ENCODE measurements around the gene DOHH.

The DOHH gene

DNA sequence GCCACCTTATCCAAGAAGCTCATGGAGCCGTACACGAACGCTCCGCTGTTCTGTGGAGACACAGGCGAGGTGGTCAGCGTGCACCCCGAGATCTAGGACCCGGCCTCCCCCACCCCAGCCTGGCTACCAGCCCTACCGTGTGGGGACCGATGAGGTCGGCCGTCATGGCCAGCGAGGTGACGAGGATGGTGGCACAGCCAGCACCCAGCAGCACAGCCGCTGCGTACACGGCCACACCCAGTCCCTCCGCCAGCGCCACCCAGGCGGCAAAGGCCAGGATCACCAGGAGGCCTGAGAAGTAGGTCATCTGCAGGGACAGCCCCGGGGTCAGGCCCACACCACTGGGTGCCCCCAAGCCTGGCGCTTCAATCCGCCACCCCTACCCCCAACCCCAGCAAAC, 45.6 kb upstream of the DOHH start:
- H3K4me3 Mint-ChIP-seq: no peak overlapping the region
- no peaks in the 10 kb centered on the region for H3K4me1 Mint-ChIP-seq
- DNase-seq: no peak
- H3K27me3 Mint-ChIP-seq (ENCODE audit: low read depth, poor library complexity): no peaks in the 10 kb centered on the region
- TF ChIP-seq, protein P1, sequence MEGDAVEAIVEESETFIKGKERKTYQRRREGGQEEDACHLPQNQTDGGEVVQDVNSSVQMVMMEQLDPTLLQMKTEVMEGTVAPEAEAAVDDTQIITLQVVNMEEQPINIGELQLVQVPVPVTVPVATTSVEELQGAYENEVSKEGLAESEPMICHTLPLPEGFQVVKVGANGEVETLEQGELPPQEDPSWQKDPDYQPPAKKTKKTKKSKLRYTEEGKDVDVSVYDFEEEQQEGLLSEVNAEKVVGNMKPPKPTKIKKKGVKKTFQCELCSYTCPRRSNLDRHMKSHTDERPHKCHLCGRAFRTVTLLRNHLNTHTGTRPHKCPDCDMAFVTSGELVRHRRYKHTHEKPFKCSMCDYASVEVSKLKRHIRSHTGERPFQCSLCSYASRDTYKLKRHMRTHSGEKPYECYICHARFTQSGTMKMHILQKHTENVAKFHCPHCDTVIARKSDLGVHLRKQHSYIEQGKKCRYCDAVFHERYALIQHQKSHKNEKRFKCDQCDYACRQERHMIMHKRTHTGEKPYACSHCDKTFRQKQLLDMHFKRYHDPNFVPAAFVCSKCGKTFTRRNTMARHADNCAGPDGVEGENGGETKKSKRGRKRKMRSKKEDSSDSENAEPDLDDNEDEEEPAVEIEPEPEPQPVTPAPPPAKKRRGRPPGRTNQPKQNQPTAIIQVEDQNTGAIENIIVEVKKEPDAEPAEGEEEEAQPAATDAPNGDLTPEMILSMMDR (IDR thresholded peaks at IDR 0.05): no peak
- peaks cover 4% of the 10 kb centered on the region for H3K36me3 Mint-ChIP-seq (ENCODE audit: low read depth)
- H3K9me3 Mint-ChIP-seq: no peaks in the 10 kb centered on the region
- H3K27ac Mint-ChIP-seq: peak overlapping the region; percentile 92

DNA sequence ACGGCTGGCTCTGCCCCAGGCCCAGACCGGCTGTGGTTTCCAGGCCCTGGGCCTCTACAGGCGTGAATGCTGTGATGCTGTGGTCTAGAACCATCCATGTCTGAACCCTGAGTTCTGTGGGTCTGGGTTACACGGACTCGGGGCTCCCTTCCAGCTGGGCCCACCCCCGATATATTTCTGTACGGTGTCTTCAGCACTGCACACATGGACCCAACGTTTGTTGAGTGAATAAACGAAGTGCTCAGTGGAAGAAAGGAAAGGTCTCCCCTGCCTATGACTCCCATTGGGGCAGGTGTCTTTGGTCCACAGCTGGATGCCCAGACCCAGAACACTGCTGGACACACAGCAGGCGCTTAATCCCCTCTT, 45.2 kb upstream of the DOHH start:
- Mint-ChIP-seq H3K36me3 (ENCODE audit: low read depth) (peaks cover 4% of the 10 kb centered on the region), H3K4me3 (no peak overlapping the region), H3K27ac (peak overlapping the region; percentile 92), H3K27me3 (ENCODE audit: low read depth, poor library complexity) (no peaks in the 10 kb centered on the region), H3K9me3 (no peaks in the 10 kb centered on the region), H3K4me1 (no peaks in the 10 kb centered on the region)
- TF ChIP-seq, protein P1 (IDR thresholded peaks at IDR 0.05): no peak
- DNase-seq: no peak

DNA sequence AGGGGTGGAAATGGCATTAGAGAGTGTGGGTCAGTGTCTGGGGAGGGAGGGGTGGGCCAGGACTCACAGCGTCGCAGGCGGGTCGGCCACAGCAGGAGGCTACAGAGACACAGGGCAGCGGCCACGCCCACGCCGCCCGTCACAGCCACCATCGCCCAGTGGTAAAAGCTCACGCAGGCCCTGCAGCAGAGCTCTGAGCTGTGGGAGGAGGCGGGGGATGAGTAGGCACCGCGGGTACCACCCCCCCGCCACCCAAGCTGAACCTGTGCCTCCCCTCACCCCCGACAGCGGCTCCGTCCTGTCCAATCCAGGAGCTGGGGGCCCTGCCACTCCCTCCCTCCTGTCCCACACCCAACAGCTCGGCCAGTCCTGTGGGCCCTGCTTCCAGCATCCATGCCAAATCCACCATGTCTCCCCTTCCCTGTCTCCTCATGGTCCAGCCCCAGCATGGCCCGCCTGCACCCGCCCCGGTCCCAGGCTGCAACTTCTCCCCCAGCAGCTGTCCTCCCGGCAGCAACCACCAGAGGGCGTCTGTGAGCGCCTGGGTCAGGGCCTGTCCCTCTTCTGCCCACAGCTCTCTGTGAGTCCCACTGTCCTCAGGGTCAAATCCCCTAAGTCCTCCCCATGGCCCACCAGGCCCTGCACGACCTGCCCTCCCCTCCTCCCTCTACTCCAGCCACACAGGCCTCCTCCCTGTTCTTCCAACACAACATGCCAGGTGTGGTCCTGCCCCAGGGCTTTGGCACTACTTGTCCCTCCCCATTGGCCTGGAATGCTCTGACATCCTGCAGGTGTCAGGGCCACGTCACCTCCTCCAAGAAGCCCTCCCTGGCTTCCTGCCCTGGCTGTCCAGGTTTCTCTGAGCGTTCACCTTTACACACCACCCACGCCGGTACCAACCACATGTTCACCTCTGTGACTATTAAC, 44.5 kb upstream of the DOHH start:
- no peaks in the 10 kb centered on the region for H3K9me3 Mint-ChIP-seq

DNA sequence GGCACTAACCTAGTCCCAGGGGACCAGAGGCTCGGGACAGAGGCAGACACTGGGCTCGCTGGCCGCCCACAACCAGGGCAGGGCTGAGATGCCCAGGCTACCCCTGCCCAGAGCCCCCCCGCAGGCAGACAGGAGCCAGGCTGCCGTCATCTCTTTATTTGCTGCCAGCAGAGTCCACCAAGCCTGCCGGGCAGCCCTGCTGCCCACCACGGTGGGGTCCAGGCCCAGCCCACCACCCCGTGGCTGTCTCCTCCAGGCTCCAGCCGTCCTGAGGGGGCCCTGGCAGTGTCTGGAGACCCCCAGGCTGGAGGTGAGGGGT, 43.5 kb upstream of the DOHH start:
- Mint-ChIP-seq H3K27me3 (ENCODE audit: low read depth, poor library complexity) (no peaks in the 10 kb centered on the region), H3K9me3 (no peaks in the 10 kb centered on the region), H3K4me3 (no peak overlapping the region), H3K27ac (no peak overlapping the region), H3K4me1 (peaks cover 6% of the 10 kb centered on the region), H3K36me3 (ENCODE audit: low read depth) (peaks cover 10% of the 10 kb centered on the region)
- TF ChIP-seq, protein P1 (IDR thresholded peaks at IDR 0.05): no peak
- no peak for DNase-seq

More for the DNA sequence above, 44.5 kb upstream of the DOHH start:
- Mint-ChIP-seq H3K27me3 (ENCODE audit: low read depth, poor library complexity) (no peaks in the 10 kb centered on the region), H3K4me3 (no peak overlapping the region), H3K36me3 (ENCODE audit: low read depth) (peaks cover 4% of the 10 kb centered on the region), H3K4me1 (no peaks in the 10 kb centered on the region), H3K27ac (no peak overlapping the region)
- peak; percentile 89 for DNase-seq
- TF ChIP-seq, protein P1 (IDR thresholded peaks at IDR 0.05): peak; percentile 88

DNA sequence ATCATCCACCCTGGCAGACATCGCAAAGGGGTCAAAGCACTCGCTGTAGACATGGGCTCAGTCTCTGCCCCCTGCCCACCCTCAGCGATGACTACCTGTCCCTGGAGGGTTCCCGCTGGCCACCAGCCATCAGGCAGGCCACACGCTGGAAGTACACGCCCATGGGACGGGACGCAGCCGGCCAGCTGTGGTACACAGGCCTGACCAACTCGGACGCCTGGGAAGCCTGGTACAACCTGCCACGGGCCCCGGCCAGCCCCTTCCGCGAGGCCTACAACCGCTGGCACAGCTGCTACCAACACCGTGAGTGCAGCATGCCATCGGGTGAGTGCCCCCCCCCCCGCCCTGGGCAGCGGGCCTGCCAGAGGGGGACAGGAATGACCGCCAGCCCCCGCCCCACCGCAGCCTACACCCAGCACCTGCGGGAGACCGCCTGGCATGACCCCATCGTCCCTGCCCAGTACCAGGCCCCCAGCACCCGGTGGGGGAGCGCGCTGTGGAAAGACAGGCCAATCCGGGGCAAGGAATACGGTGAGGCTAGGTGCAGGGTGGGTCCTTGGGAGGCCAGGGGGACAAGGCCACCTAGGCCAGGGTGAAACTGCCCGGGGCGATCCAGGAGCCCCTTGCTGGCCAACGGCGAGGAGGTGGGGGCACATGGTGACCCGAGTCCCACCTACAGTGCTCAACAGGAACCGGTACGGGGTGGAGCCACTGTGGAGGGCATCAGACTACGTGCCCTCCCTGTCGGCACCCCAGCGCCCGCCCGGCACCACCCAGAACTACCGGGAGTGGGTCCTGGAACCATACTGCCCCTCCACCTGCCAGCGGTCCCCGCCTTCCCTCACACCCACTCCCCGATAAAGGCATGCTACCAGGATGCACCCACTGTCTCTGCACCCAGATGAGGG, 42.9 kb upstream of the DOHH start:
- H3K36me3 Mint-ChIP-seq (ENCODE audit: low read depth): peaks cover 10% of the 10 kb centered on the region
- DNase-seq: no peak
- no peak overlapping the region for H3K27ac Mint-ChIP-seq
- TF ChIP-seq, protein P1 (IDR thresholded peaks at IDR 0.05): no peak
- no peaks in the 10 kb centered on the region for H3K27me3 Mint-ChIP-seq (ENCODE audit: low read depth, poor library complexity)
- H3K4me1 Mint-ChIP-seq: peaks cover 6% of the 10 kb centered on the region
- no peaks in the 10 kb centered on the region for H3K9me3 Mint-ChIP-seq
- no peak overlapping the region for H3K4me3 Mint-ChIP-seq

All from nephron progenitor cell (in vitro differentiated cells).